Kidney epithelial cell (primary cell): Measurements from ENCODE around the gene PNPLA2. TPM values are rescaled to one million over a fixed set of nuclear protein-coding genes. Genes with fewer than 3 reads are reported as not detected.

Experiments used
- DNase-seq: peaks from one replicate; pipeline ENCODE4 v3.0.0-alpha.2; 2010; ENCODE audit warnings: low read depth
- H3K27me3 ChIP-seq: 2 replicates; pipeline ENCODE4 v1.6.0; 2011; ENCODE audit warnings: low read length; ENCODE audit not compliant: control insufficient read depth, insufficient read depth
- H3K36me3 ChIP-seq: 2 replicates; pipeline ENCODE4 v1.5.1; 2011; ENCODE audit warnings: low read length; ENCODE audit not compliant: control insufficient read depth, insufficient read depth
- H3K4me3 ChIP-seq: 2 replicates; pipeline ENCODE4 v1.5.1; 2011; ENCODE audit warnings: low read depth, mild to moderate bottlenecking, control low read depth, low read length
- total RNA-seq: library from RNA; depleted of rRNA; stranded (reverse); fragments of >200 nt; gene quantifications from 2 replicates; pipeline ENCODE4 v1.2.3, GENCODE V29; 2015
- TF ChIP-seq, protein P1 (sequence below): IDR thresholded peaks from 2 replicates; pipeline ENCODE4 v1.5.1; 2011; ENCODE audit warnings: mild to moderate bottlenecking, moderate library complexity, low read length, control low read depth, inconsistent platforms; ENCODE audit not compliant: insufficient read depth, poor library complexity, severe bottlenecking

Gene PNPLA2
- total RNA-seq, 1 donor from 2014 or later = 27.5 TPM

- DNase-seq = no peak
- TF ChIP-seq, protein P1, sequence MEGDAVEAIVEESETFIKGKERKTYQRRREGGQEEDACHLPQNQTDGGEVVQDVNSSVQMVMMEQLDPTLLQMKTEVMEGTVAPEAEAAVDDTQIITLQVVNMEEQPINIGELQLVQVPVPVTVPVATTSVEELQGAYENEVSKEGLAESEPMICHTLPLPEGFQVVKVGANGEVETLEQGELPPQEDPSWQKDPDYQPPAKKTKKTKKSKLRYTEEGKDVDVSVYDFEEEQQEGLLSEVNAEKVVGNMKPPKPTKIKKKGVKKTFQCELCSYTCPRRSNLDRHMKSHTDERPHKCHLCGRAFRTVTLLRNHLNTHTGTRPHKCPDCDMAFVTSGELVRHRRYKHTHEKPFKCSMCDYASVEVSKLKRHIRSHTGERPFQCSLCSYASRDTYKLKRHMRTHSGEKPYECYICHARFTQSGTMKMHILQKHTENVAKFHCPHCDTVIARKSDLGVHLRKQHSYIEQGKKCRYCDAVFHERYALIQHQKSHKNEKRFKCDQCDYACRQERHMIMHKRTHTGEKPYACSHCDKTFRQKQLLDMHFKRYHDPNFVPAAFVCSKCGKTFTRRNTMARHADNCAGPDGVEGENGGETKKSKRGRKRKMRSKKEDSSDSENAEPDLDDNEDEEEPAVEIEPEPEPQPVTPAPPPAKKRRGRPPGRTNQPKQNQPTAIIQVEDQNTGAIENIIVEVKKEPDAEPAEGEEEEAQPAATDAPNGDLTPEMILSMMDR = no peak
- no peak overlapping the region for H3K4me3 ChIP-seq
- H3K36me3 ChIP-seq = no peaks in the 10 kb centered on the region
- H3K27me3 ChIP-seq = no peaks in the 10 kb centered on the region
Measured at GRCh38 chr11:871472-871871, 52.8 kb downstream of the PNPLA2 start.

DNA sequence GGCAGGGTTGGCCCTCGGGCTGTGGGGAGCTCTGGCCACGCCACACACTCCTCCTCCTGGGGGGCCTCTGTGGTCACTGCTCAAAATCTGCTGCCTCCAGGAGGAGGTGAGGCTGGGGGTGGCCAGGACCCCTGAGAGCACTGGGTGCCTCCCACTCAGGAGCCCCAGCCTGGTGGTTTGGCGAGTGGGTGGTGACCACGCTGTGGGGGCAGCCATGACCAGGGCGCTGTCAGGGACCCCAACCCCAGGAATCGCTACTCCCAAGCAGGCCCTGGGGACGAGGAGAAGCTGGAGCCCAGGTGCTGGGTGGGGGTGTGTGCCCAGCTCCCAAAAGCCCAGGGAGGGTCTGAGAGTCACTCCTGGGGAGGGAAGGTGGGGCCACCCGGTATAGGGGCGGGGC lies 54.1 kb downstream of the PNPLA2 start:
- no peak for DNase-seq
- H3K4me3 ChIP-seq = no peak overlapping the region
- H3K27me3 ChIP-seq = no peaks in the 10 kb centered on the region
- H3K36me3 ChIP-seq = no peaks in the 10 kb centered on the region
- TF ChIP-seq, protein P1 = no peak

- no peak overlapping the region for H3K4me3 ChIP-seq
- no peaks in the 10 kb centered on the region for H3K36me3 ChIP-seq
- TF ChIP-seq, protein P1 = no peak
- no peaks in the 10 kb centered on the region for H3K27me3 ChIP-seq
- no peak for DNase-seq
Measured at GRCh38 chr11:873706-874105, 55.0 kb downstream of the PNPLA2 start.

Other genes with a start within 250 kb of the PNPLA2 start
- gene PHRF1, start 242.4 kb upstream of the PNPLA2 start, total RNA-seq = 32.5 and 33.0 TPM in 2 replicates
- 60.2 and 78.7 TPM in 2 replicates for gene IRF7, start 203.0 kb upstream of the PNPLA2 start, total RNA-seq
- 0.92 TPM in 1 of 2 replicates, not detected in the other for gene CDHR5, start 194.0 kb upstream of the PNPLA2 start, total RNA-seq
- gene SCT, start 191.7 kb upstream of the PNPLA2 start, total RNA-seq = 2.1 TPM in 1 of 2 replicates, not detected in the other
- 0.08 TPM in 1 of 2 replicates, not detected in the other for gene DRD4, start 181.6 kb upstream of the PNPLA2 start, total RNA-seq
- gene DEAF1, start 123.7 kb upstream of the PNPLA2 start, total RNA-seq = 56.5 and 63.0 TPM in 2 replicates
- gene TMEM80, start 123.1 kb upstream of the PNPLA2 start, total RNA-seq = 22.7 and 28.5 TPM in 2 replicates
- 119 and 143 TPM in 2 replicates for gene EPS8L2, start 112.7 kb upstream of the PNPLA2 start, total RNA-seq
- 201 and 207 TPM in 2 replicates for gene TALDO1, start 71.5 kb upstream of the PNPLA2 start, total RNA-seq
- gene GATD1, start 41.4 kb upstream of the PNPLA2 start, total RNA-seq = 27.6 and 54.9 TPM in 2 replicates
- 0.25 TPM in 1 of 2 replicates, not detected in the other for gene CEND1, start 28.8 kb upstream of the PNPLA2 start, total RNA-seq
- gene SLC25A22, start 20.6 kb upstream of the PNPLA2 start, total RNA-seq = 17.1 and 19.8 TPM in 2 replicates
- gene PIDD1, start 13.7 kb upstream of the PNPLA2 start, total RNA-seq = 31.1 and 36.2 TPM in 2 replicates
- gene RPLP2, start 8.9 kb upstream of the PNPLA2 start, total RNA-seq = 708 and 1,183 TPM in 2 replicates
- 18.3 and 19.7 TPM in 2 replicates for gene CRACR2B, start 9.0 kb downstream of the PNPLA2 start, total RNA-seq
- gene CD151, start 14.0 kb downstream of the PNPLA2 start, total RNA-seq = 644 and 669 TPM in 2 replicates
- 42.0 and 45.1 TPM in 2 replicates for gene POLR2L, start 23.6 kb downstream of the PNPLA2 start, total RNA-seq
- gene TSPAN4, start 23.9 kb downstream of the PNPLA2 start, total RNA-seq = 77.5 and 77.9 TPM in 2 replicates
- 90.0 and 121 TPM in 2 replicates for gene CHID1, start 91.9 kb downstream of the PNPLA2 start, total RNA-seq
- 88.0 and 91.4 TPM in 2 replicates for gene AP2A2, start 107.0 kb downstream of the PNPLA2 start, total RNA-seq
- under 0.01 TPM in 1 of 2 replicates, not detected in the other for gene MUC6, start 217.8 kb downstream of the PNPLA2 start, total RNA-seq